WTC11 (cell line): ENCODE results near the gene AIFM1. TPM values are rescaled to one million over a fixed set of nuclear protein-coding genes. Genes with fewer than 3 reads are reported as not detected.

ENCODE experiments used
- ATAC-seq: fragments of 200-7000 bp; cut with Tn5 transposase; 2 replicates; pipeline ENCODE4 v1.10.0; 2021; ENCODE audit warnings: mild to moderate bottlenecking, moderate library complexity
- CTCF ChIA-PET: fragments of 300-600 bp; sonication (Branson Sonifier 250); formaldehyde crosslinking; loops from one replicate; lab custom pipeline; 2021; ENCODE audit warnings: antibody characterized with exemption; lab: Charles Lee
- POLR2A ChIA-PET: fragments of 350-600 bp; sonication (Branson Sonifier 250); formaldehyde crosslinking; loops from one replicate; lab custom pipeline; 2021; ENCODE audit warnings: antibody characterized with exemption; lab: Charles Lee
- DNase-seq: peaks from one replicate; pipeline ENCODE4 v3.0.0; 2021; ENCODE audit warnings: low spot score
- H3K27ac Mint-ChIP-seq: 2 replicates; pipeline ENCODE4 v1.8.0; 2021; ENCODE audit warnings: mixed read lengths
- H3K27me3 Mint-ChIP-seq: 2 replicates; pipeline ENCODE4 v1.8.0; 2021; ENCODE audit warnings: low read depth, mild to moderate bottlenecking, moderate library complexity, mixed read lengths
- H3K36me3 Mint-ChIP-seq: 2 replicates; pipeline ENCODE4 v1.8.0; 2021; ENCODE audit warnings: mixed read lengths
- H3K4me1 Mint-ChIP-seq: 2 replicates; pipeline ENCODE4 v1.8.0; 2022; ENCODE audit warnings: mixed read lengths
- H3K4me3 Mint-ChIP-seq: 2 replicates; pipeline ENCODE4 v1.8.0; 2021; ENCODE audit warnings: mild to moderate bottlenecking, moderate library complexity, mixed read lengths
- H3K9me3 Mint-ChIP-seq: 2 replicates; pipeline ENCODE4 v1.8.0; 2021; ENCODE audit warnings: mixed read lengths
- AFF4 ChIP-seq: sonication (generic); formaldehyde crosslinking; IDR thresholded peaks from 2 replicates; pipeline ENCODE4 v1.8.1; 2023; ENCODE audit warnings: mild to moderate bottlenecking, missing genetic modification reagents, borderline replicate concordance
- ATF1 ChIP-seq: sonication (generic); formaldehyde crosslinking; IDR thresholded peaks from 2 replicates; pipeline ENCODE4 v1.8.1; 2023; ENCODE audit warnings: mild to moderate bottlenecking, moderate library complexity, missing genetic modification reagents
- E2F1 ChIP-seq: sonication (generic); formaldehyde crosslinking; IDR thresholded peaks from 2 replicates; pipeline ENCODE4 v1.8.0; 2022; ENCODE audit warnings: mild to moderate bottlenecking, missing genetic modification reagents
- EMX1 ChIP-seq: fragments of 250-450 bp; sonication (Bioruptor Pico); IDR thresholded peaks from 2 replicates; pipeline ENCODE4 v1.8.0; 2021; ENCODE audit warnings: mild to moderate bottlenecking
- ERG ChIP-seq: fragments of 250-450 bp; sonication (Bioruptor Pico); IDR thresholded peaks from 2 replicates; pipeline ENCODE4 v1.8.0; 2021; ENCODE audit warnings: mild to moderate bottlenecking
- FOXK1 ChIP-seq: sonication (generic); formaldehyde crosslinking; IDR thresholded peaks from 2 replicates; pipeline ENCODE4 v1.8.0; 2022; ENCODE audit warnings: mild to moderate bottlenecking, moderate library complexity, missing genetic modification reagents
- GABPB1 ChIP-seq: sonication (generic); formaldehyde crosslinking; IDR thresholded peaks from 2 replicates; pipeline ENCODE4 v1.8.1; 2023; ENCODE audit warnings: mild to moderate bottlenecking, missing genetic modification reagents
- HMGA2 ChIP-seq: fragments of 250-450 bp; sonication (Bioruptor Pico); IDR thresholded peaks from 2 replicates; pipeline ENCODE4 v1.4.0; 2021; ENCODE audit warnings: mild to moderate bottlenecking, moderate library complexity
- IRF1 ChIP-seq: sonication (generic); formaldehyde crosslinking; IDR thresholded peaks from 2 replicates; pipeline ENCODE4 v1.8.0; 2023; ENCODE audit warnings: missing genetic modification reagents
- MLX ChIP-seq: sonication (generic); formaldehyde crosslinking; IDR thresholded peaks from 2 replicates; pipeline ENCODE4 v1.8.1; 2023; ENCODE audit warnings: mild to moderate bottlenecking, missing genetic modification reagents, moderate library complexity
- MYBL2 ChIP-seq: sonication (generic); formaldehyde crosslinking; IDR thresholded peaks from 2 replicates; pipeline ENCODE4 v1.8.1; 2023; ENCODE audit warnings: mild to moderate bottlenecking, moderate library complexity, missing genetic modification reagents
- NR1H2 ChIP-seq: sonication (generic); formaldehyde crosslinking; IDR thresholded peaks from 2 replicates; pipeline ENCODE4 v1.9.0; 2021; ENCODE audit warnings: mild to moderate bottlenecking, moderate library complexity, missing genetic modification reagents
- PREB ChIP-seq: sonication (generic); formaldehyde crosslinking; IDR thresholded peaks from 2 replicates; pipeline ENCODE4 v1.8.1; 2022; ENCODE audit warnings: mild to moderate bottlenecking, missing genetic modification reagents, moderate library complexity, borderline replicate concordance
- SP1 ChIP-seq: sonication (generic); formaldehyde crosslinking; conservative IDR thresholded peaks from 2 replicates; pipeline ENCODE4 v1.8.1; 2022; ENCODE audit warnings: missing genetic modification reagents
- USF2 ChIP-seq: sonication (generic); formaldehyde crosslinking; IDR thresholded peaks from 2 replicates; pipeline ENCODE4 v1.8.1; 2023; ENCODE audit warnings: mild to moderate bottlenecking, missing genetic modification reagents, moderate library complexity
- ZMAT4 ChIP-seq: fragments of 250-450 bp; sonication (Bioruptor Pico); IDR thresholded peaks from 2 replicates; pipeline ENCODE4 v1.9.0; 2021; ENCODE audit warnings: mild to moderate bottlenecking
- ZNF532 ChIP-seq: fragments of 250-450 bp; sonication (Bioruptor Pico); IDR thresholded peaks from 2 replicates; pipeline ENCODE4 v1.9.0; 2021; ENCODE audit warnings: mild to moderate bottlenecking, borderline replicate concordance
- ZNF671 ChIP-seq: fragments of 250-450 bp; sonication (Bioruptor Pico); IDR thresholded peaks from 2 replicates; pipeline ENCODE4 v1.8.0; 2021; ENCODE audit warnings: mild to moderate bottlenecking
- ZSCAN18 ChIP-seq: fragments of 250-450 bp; sonication (Bioruptor Pico); IDR thresholded peaks from 2 replicates; pipeline ENCODE4 v2.1.2; 2022; ENCODE audit warnings: mild to moderate bottlenecking, moderate library complexity
- total RNA-seq: library from RNA; stranded (reverse); gene quantifications from 3 replicates; pipeline ENCODE4 v1.2.3, GENCODE V29; 2021

Gene AIFM1
- total RNA-seq, 1 experiment from 2014 or later, result 53.5 TPM

GRCh38 chrX:130144509-130144908 is 21.1 kb downstream of the AIFM1 start (continued):
- TF ChIP-seq ZNF532 (CRISPR knock-in tag) (no peak), HMGA2 (no peak), FOXK1 (no peak), MYBL2 (CRISPR knock-in tag) (no peak), MLX (CRISPR knock-in tag) (no peak), USF2 (CRISPR knock-in tag) (no peak), ATF1 (no peak), ERG (CRISPR knock-in tag) (no peak), AFF4 (no peak)
- TF ChIP-seq, all 79 proteins: peak for 0

GRCh38 chrX:130139474-130140201 is 26.0 kb downstream of the AIFM1 start:
- H3K4me3 Mint-ChIP-seq, result no peak overlapping the region
- H3K4me1 Mint-ChIP-seq, result peaks cover 6% of the 10 kb centered on the region
- H3K27me3 Mint-ChIP-seq, result no peaks in the 10 kb centered on the region; the same call in 1 of the 2 replicates
- ATAC-seq, result peak; percentile 72
- H3K9me3 Mint-ChIP-seq, result no peaks in the 10 kb centered on the region
- POLR2A ChIA-PET, result interaction anchor here (0.6 to 1.3 kb wide), 2 partner anchors 26 to 56 kb away, joined by 3 to 4 read pairs; partner anchors contain the start of gene AIFM1
- CTCF ChIA-PET, result interaction anchor here (0.9 kb wide), 1 partner anchor 79 kb away, joined by 3 read pairs; no protein-coding TSS in a partner anchor
- H3K27ac Mint-ChIP-seq, result no peak overlapping the region
- peaks cover 57% of the 10 kb centered on the region for H3K36me3 Mint-ChIP-seq
- peak; percentile 11 for DNase-seq
- TF ChIP-seq NR1H2 (CRISPR knock-in tag) (no peak), SP1 (no peak), ZMAT4 (CRISPR knock-in tag) (no peak), GABPB1 (CRISPR knock-in tag) (no peak), EMX1 (CRISPR knock-in tag) (no peak), PREB (CRISPR knock-in tag) (no peak), ZSCAN18 (CRISPR knock-in tag) (no peak), IRF1 (CRISPR knock-in tag) (no peak), E2F1 (CRISPR knock-in tag) (no peak), ZNF671 (CRISPR knock-in tag) (no peak)
